HG02981 (cell line): Measurements from ENCODE around the gene LMX1A.

Experiments
- ATAC-seq: cut with Tn5 transposase; IDR thresholded peaks from one replicate; pipeline ENCODE4 v1.9.1; 2021; ENCODE audit warnings: mild to moderate bottlenecking, moderate library complexity; ENCODE audit not compliant: unreplicated experiment

LMX1A gene

GRCh38 chr1:165224504-165224903 is 132.0 kb downstream of the LMX1A start:
- no peak for ATAC-seq

GRCh38 chr1:165222580-165222979 is 133.9 kb downstream of the LMX1A start:
- ATAC-seq: no peak

- ATAC-seq: no peak
Observed at GRCh38 chr1:165218731-165219130, 137.8 kb downstream of the LMX1A start.

- no peak for ATAC-seq
Observed at GRCh38 chr1:165217958-165218357, 138.6 kb downstream of the LMX1A start.

GRCh38 chr1:165216254-165216653 is 140.3 kb downstream of the LMX1A start:
- no peak for ATAC-seq

GRCh38 chr1:165215676-165216075 is 140.8 kb downstream of the LMX1A start:
- no peak for ATAC-seq

- ATAC-seq: no peak
Observed at GRCh38 chr1:165212229-165212628, 144.3 kb downstream of the LMX1A start.

GRCh38 chr1:165207853-165208515 is 148.5 kb downstream of the LMX1A start:
- ATAC-seq: no peak

- no peak for ATAC-seq
Observed at GRCh38 chr1:165205145-165205544, 151.4 kb downstream of the LMX1A start.

GRCh38 chr1:165204548-165204947 is 152.0 kb downstream of the LMX1A start:
- no peak for ATAC-seq

- no peak for ATAC-seq
Observed at GRCh38 chr1:165191087-165191486, 165.4 kb downstream of the LMX1A start.

- no peak for ATAC-seq
Observed at GRCh38 chr1:165189913-165190312, 166.6 kb downstream of the LMX1A start.

- no peak for ATAC-seq
Observed at GRCh38 chr1:165189011-165189410, 167.5 kb downstream of the LMX1A start.

- no peak for ATAC-seq
Observed at GRCh38 chr1:165187031-165188009, 169.2 kb downstream of the LMX1A start.

GRCh38 chr1:165185161-165185889 is 171.2 kb downstream of the LMX1A start:
- no peak for ATAC-seq

- ATAC-seq: no peak
Observed at GRCh38 chr1:165182975-165183374, 173.5 kb downstream of the LMX1A start.

- ATAC-seq: no peak
Observed at GRCh38 chr1:165179306-165179705, 177.2 kb downstream of the LMX1A start.

GRCh38 chr1:165174491-165174890 is 182.0 kb downstream of the LMX1A start:
- no peak for ATAC-seq

- no peak for ATAC-seq
Observed at GRCh38 chr1:165173818-165174217, 182.7 kb downstream of the LMX1A start.

- ATAC-seq: no peak
Observed at GRCh38 chr1:165173409-165173808, 183.1 kb downstream of the LMX1A start.

GRCh38 chr1:165172666-165173065 is 183.8 kb downstream of the LMX1A start:
- ATAC-seq: no peak
